H9 (cell line): ENCODE results near the gene ZNF683. TPM values are rescaled to one million over a fixed set of nuclear protein-coding genes. Genes with fewer than 3 reads are reported as not detected.

Experiments used
- DNase-seq: peaks from one replicate; pipeline ENCODE4 v3.0.0-alpha.2; 2017
- H2AFZ ChIP-seq: one replicate; pipeline ENCODE4 v1.6.1; 2013; ENCODE audit warnings: mild to moderate bottlenecking, low read length, control low read depth, moderate library complexity
- H2AK5ac ChIP-seq: 2 replicates; pipeline ENCODE4 v1.6.1; 2013; ENCODE audit warnings: low read length, control low read depth, mixed read lengths; ENCODE audit not compliant: insufficient read length
- H2BK120ac ChIP-seq: one replicate; pipeline ENCODE4 v1.6.1; 2013; ENCODE audit warnings: low read depth, mild to moderate bottlenecking, low read length, control low read depth, inconsistent platforms; ENCODE audit not compliant: poor library complexity, severe bottlenecking
- H2BK12ac ChIP-seq: 2 replicates; pipeline ENCODE4 v1.6.1; 2013; ENCODE audit warnings: low read length, control low read depth, mixed read lengths, low read depth; ENCODE audit not compliant: insufficient read length
- H2BK15ac ChIP-seq: 2 replicates; pipeline ENCODE4 v1.6.1; 2013; ENCODE audit warnings: low read depth, low read length, control low read depth
- H2BK20ac ChIP-seq: one replicate; pipeline ENCODE4 v1.6.1; 2013; ENCODE audit warnings: low read depth, mild to moderate bottlenecking, low read length, control low read depth, inconsistent platforms; ENCODE audit not compliant: poor library complexity, severe bottlenecking
- H2BK5ac ChIP-seq: 2 replicates; pipeline ENCODE4 v1.6.1; 2013; ENCODE audit warnings: low read length, control low read depth, mixed read lengths; ENCODE audit not compliant: insufficient read length
- H3K14ac ChIP-seq: 2 replicates; pipeline ENCODE4 v1.6.1; 2013; ENCODE audit warnings: low read length, control low read depth; ENCODE audit not compliant: insufficient read depth
- H3K18ac ChIP-seq: 2 replicates; pipeline ENCODE4 v1.6.1; 2013; ENCODE audit warnings: low read depth, mild to moderate bottlenecking, mixed read lengths, low read length, control low read depth; ENCODE audit not compliant: insufficient read length
- H3K23ac ChIP-seq: 2 replicates; pipeline ENCODE4 v1.6.1; 2013; ENCODE audit warnings: low read length, control low read depth, mixed read lengths, low read depth; ENCODE audit not compliant: insufficient read length
- H3K23me2 ChIP-seq: 2 replicates; pipeline ENCODE4 v1.6.1; 2013; ENCODE audit warnings: low read depth, mild to moderate bottlenecking, mixed read lengths, low read length, control low read depth; ENCODE audit not compliant: insufficient read length, poor library complexity, severe bottlenecking
- H3K27ac ChIP-seq: 2 replicates; pipeline ENCODE4 v1.5.1; 2013; ENCODE audit warnings: low read length, control low read depth, mixed read lengths, low read depth; ENCODE audit not compliant: insufficient read length
- H3K27me3 ChIP-seq: 2 replicates; pipeline ENCODE4 v1.6.1; 2013; ENCODE audit warnings: low read length, control low read depth, inconsistent platforms; ENCODE audit not compliant: insufficient read depth
- H3K4ac ChIP-seq: 2 replicates; pipeline ENCODE4 v1.6.1; 2013; ENCODE audit warnings: low read depth, mild to moderate bottlenecking, control low read depth, inconsistent platforms, low read length, moderate library complexity
- H3K4me1 ChIP-seq: 2 replicates; pipeline ENCODE4 v1.6.1; 2013; ENCODE audit warnings: low read length, control low read depth, inconsistent platforms; ENCODE audit not compliant: insufficient read depth
- H3K4me2 ChIP-seq: 2 replicates; pipeline ENCODE4 v1.6.1; 2013; ENCODE audit warnings: low read length, control low read depth, mixed read lengths; ENCODE audit not compliant: insufficient read length, insufficient read depth
- H3K56ac ChIP-seq: 2 replicates; pipeline ENCODE4 v1.6.1; 2013; ENCODE audit warnings: low read depth, mild to moderate bottlenecking, mixed read lengths, low read length, control low read depth; ENCODE audit not compliant: insufficient read length
- H3K79me1 ChIP-seq: 2 replicates; pipeline ENCODE4 v1.6.1; 2013; ENCODE audit warnings: low read depth, mild to moderate bottlenecking, moderate library complexity, low read length, control low read depth, inconsistent platforms; ENCODE audit not compliant: insufficient read depth, poor library complexity, severe bottlenecking
- H3K79me2 ChIP-seq: 2 replicates; pipeline ENCODE4 v1.6.1; 2013; ENCODE audit warnings: low read length, control low read depth, inconsistent platforms; ENCODE audit not compliant: insufficient read depth
- H3K9ac ChIP-seq: 2 replicates; pipeline ENCODE4 v1.6.1; 2013; ENCODE audit warnings: low read length, control low read depth, mixed read lengths; ENCODE audit not compliant: insufficient read length; ENCODE audit errors: extremely low read depth
- H3K9me3 ChIP-seq: one replicate; pipeline ENCODE4 v1.6.1; 2013; ENCODE audit warnings: low read depth, low read length, inconsistent platforms; ENCODE audit not compliant: control insufficient read depth
- H3T11ph ChIP-seq: one replicate; pipeline ENCODE4 v1.6.1; 2013; ENCODE audit warnings: mild to moderate bottlenecking, low read length, control low read depth, inconsistent platforms
- H4K20me1 ChIP-seq: one replicate; pipeline ENCODE4 v1.6.1; 2013; ENCODE audit not compliant: control insufficient read depth, insufficient read length, insufficient read depth
- H4K5ac ChIP-seq: 2 replicates; pipeline ENCODE4 v1.6.1; 2013; ENCODE audit warnings: low read depth, mild to moderate bottlenecking, mixed read lengths, low read length, control low read depth; ENCODE audit not compliant: insufficient read length
- H4K8ac ChIP-seq: replicated peaks from 2 replicates; pipeline ENCODE4 v1.6.1; 2013; ENCODE audit warnings: low read length, control low read depth, mixed read lengths, low read depth; ENCODE audit not compliant: insufficient read length
- H4K91ac ChIP-seq: 2 replicates; pipeline ENCODE4 v1.6.1; 2013; ENCODE audit warnings: low read depth, mild to moderate bottlenecking, moderate library complexity, mixed read lengths, low read length, control low read depth; ENCODE audit not compliant: insufficient read length
- H3K27ac Mint-ChIP-seq, 3 experiments: 2 replicates in 2 of 3; 3 replicates in 1 of 3; pipeline ENCODE4 v1.8.0; 2020 to 2021; ENCODE audit warnings: mixed read lengths in 3 of 3, mild to moderate bottlenecking in 1 of 3, moderate library complexity in 1 of 3
- H3K27me3 Mint-ChIP-seq: 2 replicates; pipeline ENCODE4 v1.8.0; 2021; ENCODE audit warnings: low read depth, mild to moderate bottlenecking, moderate library complexity, mixed read lengths
- H3K36me3 Mint-ChIP-seq, 3 experiments: 2 replicates in 2 of 3; 3 replicates in 1 of 3; pipeline ENCODE4 v1.8.0; 2020 to 2021; ENCODE audit warnings: low read depth in 3 of 3, mixed read lengths in 3 of 3; ENCODE audit not compliant: insufficient read depth in 1 of 3
- H3K4me1 Mint-ChIP-seq, 2 experiments: 2 replicates each; pipeline ENCODE4 v1.8.0; 2020; ENCODE audit warnings: mixed read lengths in 2 of 2
- H3K4me3 Mint-ChIP-seq, 2 experiments: 2 replicates in 1 of 2; 3 replicates in 1 of 2; pipeline ENCODE4 v1.8.0; 2020 to 2021; ENCODE audit warnings: mild to moderate bottlenecking in 2 of 2, mixed read lengths in 2 of 2, moderate library complexity in 1 of 2
- H3K9me3 Mint-ChIP-seq, 2 experiments: 2 replicates in 1 of 2; 3 replicates in 1 of 2; pipeline ENCODE4 v1.8.0; 2020; ENCODE audit warnings: mild to moderate bottlenecking in 2 of 2, mixed read lengths in 2 of 2, moderate library complexity in 1 of 2
- WGBS: extraction: QIAGEN DNeasy Blood & Tissue Kit; methylation state at CpG from one replicate; pipeline ENCODE4 v1.1.7; 2013; ENCODE audit warnings: missing lambda C conversion rate, low lambda C conversion rate, mixed read lengths; ENCODE audit not compliant: insufficient read length; ENCODE audit errors: extremely low coverage; 5-methylcytosine and 5-hydroxymethylcytosine counted together
- total RNA-seq: library from RNA; stranded (reverse); gene quantifications from 2 replicates; pipeline ENCODE4 v1.2.1, GENCODE V29; 2021
- TF ChIP-seq, protein P1 (sequence below): fragments of 200-600 bp; sonication (generic); conservative IDR thresholded peaks from 3 replicates; pipeline ENCODE4 v1.8.0; 2021; ENCODE audit warnings: antibody characterized with exemption, mild to moderate bottlenecking

ZNF683 gene
- total RNA-seq, 1 experiment from 2014 or later: not detected

GRCh38 chr1:26367441-26367840 is 5.1 kb downstream of the ZNF683 start:
- Histone ChIP-seq H2BK12ac (no peak overlapping the region), H4K20me1 (no peaks in the 10 kb centered on the region), H3K9ac (no peak overlapping the region), H3K9me3 (no peaks in the 10 kb centered on the region), H3K79me2 (no peaks in the 10 kb centered on the region), H3K14ac (no peak overlapping the region), H3K23me2 (no peaks in the 10 kb centered on the region), H2BK15ac (no peak overlapping the region), H4K91ac (no peak overlapping the region), H2AFZ (no peak overlapping the region), H3K18ac (no peak overlapping the region), H3K27me3 (no peaks in the 10 kb centered on the region), H3K27ac (no peak overlapping the region), H3T11ph (no peak overlapping the region), H2BK120ac (no peak overlapping the region), H3K4ac (no peak overlapping the region), H2BK5ac (no peak overlapping the region), H4K8ac (no peak overlapping the region), H3K4me2 (no peak overlapping the region), H3K23ac (no peak overlapping the region), H4K5ac (no peak overlapping the region), H3K56ac (no peak overlapping the region), H2BK20ac (no peak overlapping the region), H2AK5ac (no peak overlapping the region), H3K79me1 (no peaks in the 10 kb centered on the region), H3K4me1 (no peaks in the 10 kb centered on the region)
- peaks cover 10 to 17% of the 10 kb centered on the region in 2 experiments for H3K4me1 Mint-ChIP-seq
- TF ChIP-seq, protein P1, sequence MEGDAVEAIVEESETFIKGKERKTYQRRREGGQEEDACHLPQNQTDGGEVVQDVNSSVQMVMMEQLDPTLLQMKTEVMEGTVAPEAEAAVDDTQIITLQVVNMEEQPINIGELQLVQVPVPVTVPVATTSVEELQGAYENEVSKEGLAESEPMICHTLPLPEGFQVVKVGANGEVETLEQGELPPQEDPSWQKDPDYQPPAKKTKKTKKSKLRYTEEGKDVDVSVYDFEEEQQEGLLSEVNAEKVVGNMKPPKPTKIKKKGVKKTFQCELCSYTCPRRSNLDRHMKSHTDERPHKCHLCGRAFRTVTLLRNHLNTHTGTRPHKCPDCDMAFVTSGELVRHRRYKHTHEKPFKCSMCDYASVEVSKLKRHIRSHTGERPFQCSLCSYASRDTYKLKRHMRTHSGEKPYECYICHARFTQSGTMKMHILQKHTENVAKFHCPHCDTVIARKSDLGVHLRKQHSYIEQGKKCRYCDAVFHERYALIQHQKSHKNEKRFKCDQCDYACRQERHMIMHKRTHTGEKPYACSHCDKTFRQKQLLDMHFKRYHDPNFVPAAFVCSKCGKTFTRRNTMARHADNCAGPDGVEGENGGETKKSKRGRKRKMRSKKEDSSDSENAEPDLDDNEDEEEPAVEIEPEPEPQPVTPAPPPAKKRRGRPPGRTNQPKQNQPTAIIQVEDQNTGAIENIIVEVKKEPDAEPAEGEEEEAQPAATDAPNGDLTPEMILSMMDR: no peak
- DNase-seq: no peak
- H3K36me3 Mint-ChIP-seq: no peaks in the 10 kb centered on the region
- no CpG with 5 or more reads among the region's 6 CpGs for WGBS
- H3K9me3 Mint-ChIP-seq: peaks cover 0 to 3% of the 10 kb centered on the region in 2 experiments; a peak in 3 of 5 replicates
- H3K27ac Mint-ChIP-seq: no peak overlapping the region
- peaks cover 30% of the 10 kb centered on the region for H3K27me3 Mint-ChIP-seq
- H3K4me3 Mint-ChIP-seq: no peak overlapping the region
